ENCODE data around the gene RELT.

RELT gene

GRCh38 chr11:73356979-73357860, 19.0 kb upstream of the RELT start:
- no peak overlapping the region for H3K4me3 ChIP-seq (ENCODE audit: low read depth, low read length)
- no peak for DNase-seq (ENCODE audit: low read depth)
- TF ChIP-seq CTCF (IDR thresholded peaks at IDR 0.05; ENCODE audit: control insufficient read depth, extremely low read depth, insufficient read depth), result no peak

GRCh38 chr11:73358071-73358470, 18.1 kb upstream of the RELT start:
- no peak for TF ChIP-seq CTCF (IDR thresholded peaks at IDR 0.05; ENCODE audit: control insufficient read depth, extremely low read depth, insufficient read depth)

GRCh38 chr11:73359341-73359740, 16.9 kb upstream of the RELT start:
- H3K4me3 ChIP-seq (ENCODE audit: low read depth, low read length), result no peak overlapping the region
- no peak for DNase-seq (ENCODE audit: low read depth)
- no peak for TF ChIP-seq CTCF (IDR thresholded peaks at IDR 0.05; ENCODE audit: control insufficient read depth, extremely low read depth, insufficient read depth)

More at GRCh38 chr11:73358071-73358470, 18.1 kb upstream of the RELT start:
- H3K4me3 ChIP-seq (ENCODE audit: low read depth, low read length), result no peak overlapping the region
- no peak for DNase-seq (ENCODE audit: low read depth)

GRCh38 chr11:73359930-73360742, 16.1 kb upstream of the RELT start:
- TF ChIP-seq CTCF (IDR thresholded peaks at IDR 0.05; ENCODE audit: control insufficient read depth, extremely low read depth, insufficient read depth), result peak; percentile 60
- no peak overlapping the region for H3K4me3 ChIP-seq (ENCODE audit: low read depth, low read length)
- DNase-seq (ENCODE audit: low read depth), result peak; percentile 18

- H3K4me3 ChIP-seq (ENCODE audit: low read depth, low read length), result no peak overlapping the region
- TF ChIP-seq CTCF (IDR thresholded peaks at IDR 0.05; ENCODE audit: control insufficient read depth, extremely low read depth, insufficient read depth), result no peak
- DNase-seq (ENCODE audit: low read depth), result no peak
Measured at GRCh38 chr11:73360743-73361369, 15.3 kb upstream of the RELT start.

GRCh38 chr11:73361953-73362776, 14.0 kb upstream of the RELT start:
- no peak for TF ChIP-seq CTCF (IDR thresholded peaks at IDR 0.05; ENCODE audit: control insufficient read depth, extremely low read depth, insufficient read depth)
- no peak overlapping the region for H3K4me3 ChIP-seq (ENCODE audit: low read depth, low read length)
- no peak for DNase-seq (ENCODE audit: low read depth)
